Heart left ventricle (tissue), 16 donors: ENCODE measurements around the gene MINDY3. TPM values are rescaled to one million over a fixed set of nuclear protein-coding genes. Genes with fewer than 3 reads are reported as not detected.
"Not testable (repeated sequence)": the region's sequence is repeated elsewhere in the genome, so short reads cannot be mapped to it uniquely, and the experiment has no call there.

Source experiments
- ATAC-seq, 4 donors: fragments of 200-7000 bp; cut with Tn5 transposase; one replicate each; pipeline ENCODE4 v1.9.1; 2020 to 2022; ENCODE audit warnings: moderate library complexity in 4 of 4, mild to moderate bottlenecking in 3 of 4, moderate number of reproducible peaks in 1 of 4
- DNase-seq, 5 donors: peaks; one replicate each; pipeline ENCODE4 v3.0.0-alpha.2; 2020
- H3K27ac ChIP-seq, 12 donors: fragments of 200-600 bp; sonication (generic) in 4 of 12; one replicate each; pipeline versions ENCODE4 v1.5.0 to v1.8.0; 2016 to 2022; ENCODE audit warnings: mild to moderate bottlenecking in 2 of 12
- H3K27me3 ChIP-seq, 9 donors: fragments of 200-600 bp; sonication (generic) in 2 of 9; one replicate each; pipeline versions ENCODE4 v1.5.1 to v1.8.0; 2016 to 2022; ENCODE audit warnings: mild to moderate bottlenecking in 3 of 9
- H3K36me3 ChIP-seq, 9 donors: fragments of 200-600 bp; sonication (generic) in 2 of 9; one replicate each; pipeline versions ENCODE4 v1.5.0 to v1.8.0; 2018 to 2022; ENCODE audit warnings: mild to moderate bottlenecking in 2 of 9
- H3K4me1 ChIP-seq, 12 donors: fragments of 200-600 bp; sonication (generic) in 4 of 12; one replicate each; pipeline versions ENCODE4 v1.5.0 to v1.8.0; 2016 to 2022; ENCODE audit warnings: mild to moderate bottlenecking in 3 of 12
- H3K4me3 ChIP-seq, 12 donors: fragments of 200-600 bp; sonication (generic) in 4 of 12; one replicate each; pipeline versions ENCODE4 v1.5.0 to v1.8.0; 2017 to 2022; ENCODE audit warnings: mild to moderate bottlenecking in 9 of 12, moderate library complexity in 4 of 12
- H3K9me3 ChIP-seq, 12 donors: fragments of 200-600 bp; sonication (generic) in 4 of 12; one replicate each; pipeline versions ENCODE4 v1.5.0 to v1.8.0; 2016 to 2022; ENCODE audit warnings: mild to moderate bottlenecking in 1 of 12
- POLR2A ChIP-seq, 2 donors: fragments of 450-650 bp; IDR thresholded peaks; one replicate each; pipeline ENCODE4 v1.6.1; 2017; ENCODE audit warnings: antibody characterized with exemption in 2 of 2, mild to moderate bottlenecking in 2 of 2, moderate library complexity in 2 of 2
- WGBS, 4 donors: extraction: QIAGEN DNeasy Blood & Tissue Kit in 2 of 4; methylation state at CpG; one replicate each; pipeline versions ENCODE4 v1.1.5 to v1.1.7; 2013 to 2018; 5-methylcytosine and 5-hydroxymethylcytosine counted together
- intact Hi-C, 10 donors: fragments of 100-400 bp; cut with DNase I; formaldehyde crosslinking; loops; one replicate each; pipeline versions ENCODE4 v1.11.1 to v1.14.2; 2022
- polyA plus RNA-seq, 2 donors: library from polyadenylated mRNA; stranded (reverse); fragments of 200-250 nt; gene quantifications; one replicate each; pipeline ENCODE4 v1.2.3, GENCODE V29; 2013
- total RNA-seq, 9 donors: library from RNA; depleted of rRNA in 2 of 9; stranded (reverse); fragments of >200 nt in 2 of 9; fragmentation: NEBNext Ultra II Directional in 3 of 9; extraction: Animal tissue kit (Norgen Biotek cat#: 25700) in 3 of 9; gene quantifications; one replicate each; pipeline versions ENCODE4 v1.1.0 to v1.2.4, GENCODE V29; 2016 to 2023
- TF ChIP-seq, protein P1 (sequence below), 12 donors: fragments of 200-600 bp; sonication (generic) in 4 of 12; IDR thresholded peaks; one replicate each; pipeline versions ENCODE4 v1.5.0 to v1.8.0; 2018 to 2022; ENCODE audit warnings: antibody characterized with exemption in 12 of 12, mild to moderate bottlenecking in 5 of 12
- donor health status: ischemic (EF 13 %, LVEDD 7.1; RV severe dilation, severe dysfunction).
- donor health status: healthy with polysubstance abuse.
- donor health status: DM: no; HTN: yes; CAD: no.
- donor health status: DM: no; HTN: no; CAD: no.
- donor health status: ischemic (EF 25% LVEDD 6.9; RV normal size, moderate dysfunction).
- donor health status: ischemic (EF 25% LVEDD 5.7; RV mildly dilated, moderate dysfunction).
- donor health status: healthy.
- donor health status: DM: yes; HTN: yes; CAD: no.
- donor health status: ischemic (EF 35%, LVEDD 5.7; RV mildly dilated, moderate dysfunction).
- donor health status: nonischemic (EF 11% LVEDD 7.7; RV severe dilation, severe dysfunction).
- donor health status: DM: yes; HTN: yes; CAD: no.
- donor health status: PGD.
- donor health status: ischemic (EF 29% LVEDD 5.4; RV normal size, mild dysfunction).
- donor health status: nonischemic (EF 23%, LVEDD 6.1; RV moderate dilation, normal function).

Gene MINDY3
- total and polyA plus RNA-seq, 11 donors = 7.6 to 31.0 (median 21.0) TPM

DNA sequence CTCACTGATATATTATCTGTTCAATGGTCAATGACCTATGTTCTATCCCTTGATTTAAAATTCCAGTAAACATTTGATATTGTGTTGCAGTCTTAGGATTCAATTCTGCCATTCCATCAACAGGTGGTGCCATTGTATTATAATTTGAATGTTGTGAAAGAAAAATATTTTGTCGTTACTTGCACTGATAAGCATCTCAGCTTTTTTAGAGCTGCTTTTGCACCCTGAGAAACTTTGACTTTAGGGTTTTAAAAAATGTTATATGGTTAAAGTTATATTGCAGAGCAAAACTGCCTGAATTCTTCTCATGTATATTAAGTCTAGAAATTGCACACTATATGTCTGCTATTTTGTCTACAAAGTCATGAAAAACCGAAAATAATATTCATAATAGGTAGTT, 18.8 kb upstream of the MINDY3 start:
- no peak for TF ChIP-seq POLR2A (IDR thresholded peaks at IDR 0.05)
- TF ChIP-seq, protein P1, sequence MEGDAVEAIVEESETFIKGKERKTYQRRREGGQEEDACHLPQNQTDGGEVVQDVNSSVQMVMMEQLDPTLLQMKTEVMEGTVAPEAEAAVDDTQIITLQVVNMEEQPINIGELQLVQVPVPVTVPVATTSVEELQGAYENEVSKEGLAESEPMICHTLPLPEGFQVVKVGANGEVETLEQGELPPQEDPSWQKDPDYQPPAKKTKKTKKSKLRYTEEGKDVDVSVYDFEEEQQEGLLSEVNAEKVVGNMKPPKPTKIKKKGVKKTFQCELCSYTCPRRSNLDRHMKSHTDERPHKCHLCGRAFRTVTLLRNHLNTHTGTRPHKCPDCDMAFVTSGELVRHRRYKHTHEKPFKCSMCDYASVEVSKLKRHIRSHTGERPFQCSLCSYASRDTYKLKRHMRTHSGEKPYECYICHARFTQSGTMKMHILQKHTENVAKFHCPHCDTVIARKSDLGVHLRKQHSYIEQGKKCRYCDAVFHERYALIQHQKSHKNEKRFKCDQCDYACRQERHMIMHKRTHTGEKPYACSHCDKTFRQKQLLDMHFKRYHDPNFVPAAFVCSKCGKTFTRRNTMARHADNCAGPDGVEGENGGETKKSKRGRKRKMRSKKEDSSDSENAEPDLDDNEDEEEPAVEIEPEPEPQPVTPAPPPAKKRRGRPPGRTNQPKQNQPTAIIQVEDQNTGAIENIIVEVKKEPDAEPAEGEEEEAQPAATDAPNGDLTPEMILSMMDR (IDR thresholded peaks at IDR 0.05) = peak; percentile 38 to 68 (median 56)
- WGBS, 4 donors = 36 to 41% (median 40%) methylated on average over 2 of the region's 2 CpGs
- intact Hi-C loops = loop anchor here in 1 of 10 donors (5.0 kb wide), 1 partner anchor 1548 kb away; no protein-coding TSS in a partner anchor
- Histone ChIP-seq H3K27me3 (peaks cover 0 to 21% (median 0%) of the 10 kb centered on the region in 9 donors), H3K36me3 (no peaks in the 10 kb centered on the region), H3K9me3 (no peaks in the 10 kb centered on the region), H3K4me1 (peaks cover 0 to 3% (median 0%) of the 10 kb centered on the region in 12 donors), H3K27ac (no peak overlapping the region), H3K4me3 (no peak overlapping the region)
- no peak for DNase-seq
- ATAC-seq = no peak

DNA sequence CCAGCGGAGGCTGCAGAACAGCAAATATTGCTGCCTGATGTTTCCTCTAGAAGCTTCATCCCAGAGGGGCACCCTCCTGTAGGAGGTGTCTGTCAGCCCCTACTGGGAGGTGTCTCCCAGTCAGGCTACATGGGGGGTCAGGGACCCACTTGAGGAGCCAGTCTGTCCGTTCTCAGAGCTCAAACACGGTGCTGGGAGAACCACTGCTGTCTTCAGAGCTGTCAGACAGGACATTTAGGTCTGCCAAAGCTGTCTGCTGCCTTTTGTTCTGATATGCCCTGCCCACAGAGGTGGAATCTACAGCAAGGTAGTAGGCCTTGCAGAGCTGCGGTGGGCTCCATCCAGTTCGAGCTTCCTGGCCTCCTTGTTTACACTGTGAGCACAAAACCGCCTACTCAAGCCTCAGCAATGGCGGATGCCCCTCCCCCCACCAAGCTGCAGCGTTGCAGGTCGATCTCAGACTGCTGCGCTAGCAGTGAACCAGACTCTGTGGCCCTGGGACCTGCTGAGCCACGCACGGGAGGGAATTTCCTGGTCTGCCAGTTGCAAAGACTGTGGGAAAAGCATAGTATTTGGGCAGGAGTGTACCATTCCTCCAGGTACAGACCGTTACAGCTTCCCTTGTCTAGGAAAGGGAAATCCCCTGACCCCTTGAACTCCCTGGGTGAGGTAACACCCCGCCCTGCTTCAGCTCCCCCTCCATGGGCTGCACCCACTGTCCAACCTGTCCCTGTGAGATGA, 17.7 kb upstream of the MINDY3 start:
- H3K27ac ChIP-seq = no peak overlapping the region
- ATAC-seq (no peak), DNase-seq (no peak)
- H3K36me3 ChIP-seq = no peaks in the 10 kb centered on the region
- peaks cover 0 to 5% (median 0%) of the 10 kb centered on the region in 12 donors for H3K9me3 ChIP-seq
- TF ChIP-seq POLR2A (IDR thresholded peaks at IDR 0.05) = no peak
- TF ChIP-seq, protein P1 (IDR thresholded peaks at IDR 0.05) = no peak
- peaks cover 0 to 3% (median 0%) of the 10 kb centered on the region in 12 donors for H3K4me1 ChIP-seq
- peaks cover 0 to 21% (median 0%) of the 10 kb centered on the region in 9 donors for H3K27me3 ChIP-seq
- intact Hi-C loops = loop anchor here in 1 of 10 donors (5.0 kb wide), 1 partner anchor 1549 kb away; no protein-coding TSS in a partner anchor
- 62 to 70% (median 64%) methylated on average over 13 to 14 of the region's 14 CpGs for WGBS, 4 donors
- H3K4me3 ChIP-seq = no peak overlapping the region

DNA sequence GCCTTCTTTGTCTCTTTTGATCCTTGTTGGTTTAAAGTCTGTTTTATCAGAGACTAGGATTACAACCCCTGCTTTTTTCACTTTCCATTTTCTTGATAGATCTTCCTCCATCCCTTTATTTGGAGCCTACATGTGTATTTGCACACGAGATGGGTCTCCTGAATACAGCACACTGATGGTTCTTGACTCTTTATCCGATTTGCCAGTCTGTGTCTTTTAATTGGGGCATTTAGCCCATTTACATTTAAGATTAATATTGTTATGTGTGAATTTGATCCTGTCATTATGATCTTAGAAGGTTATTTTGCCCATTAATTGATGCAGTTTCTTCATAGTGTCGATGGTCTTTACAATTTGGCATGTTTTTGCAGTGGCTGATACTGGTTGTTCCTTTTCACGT, 16.0 kb upstream of the MINDY3 start:
- not testable (repeated sequence) for H3K9me3 ChIP-seq, DNase-seq, ATAC-seq, H3K4me3 ChIP-seq, H3K27ac ChIP-seq, H3K4me1 ChIP-seq, H3K36me3 ChIP-seq
- WGBS, 4 donors = 70 to 77% (median 75%) methylated on average over 4 of the region's 4 CpGs
- intact Hi-C loops = loop anchor here in 1 of 10 donors (5.0 kb wide), 1 partner anchor 1551 kb away; no protein-coding TSS in a partner anchor
- H3K27me3 ChIP-seq = peaks cover 0 to 26% (median 1%) of the 10 kb centered on the region in 9 donors

DNA sequence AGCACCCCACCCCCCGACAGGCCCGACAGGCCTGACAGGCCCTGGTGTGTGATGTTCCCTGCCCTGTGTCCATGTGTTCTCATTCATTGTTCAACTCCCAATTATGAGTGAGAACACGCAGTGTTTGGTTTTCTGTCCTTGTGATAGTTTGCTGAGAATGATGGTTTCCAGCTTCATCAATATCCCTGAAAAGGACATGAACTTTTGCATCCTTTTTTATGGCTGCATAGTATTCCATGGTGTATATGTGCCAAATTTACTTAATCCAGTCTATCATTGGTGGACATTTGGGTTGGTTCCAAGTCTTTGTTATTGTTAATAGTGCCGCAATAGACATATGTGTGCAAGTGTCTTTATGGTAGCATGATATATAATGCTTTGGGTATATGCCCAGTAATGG, 12.3 kb upstream of the MINDY3 start:
- WGBS, 4 donors = 95 to 97% (median 96%) methylated on average over 4 of the region's 4 CpGs

DNA sequence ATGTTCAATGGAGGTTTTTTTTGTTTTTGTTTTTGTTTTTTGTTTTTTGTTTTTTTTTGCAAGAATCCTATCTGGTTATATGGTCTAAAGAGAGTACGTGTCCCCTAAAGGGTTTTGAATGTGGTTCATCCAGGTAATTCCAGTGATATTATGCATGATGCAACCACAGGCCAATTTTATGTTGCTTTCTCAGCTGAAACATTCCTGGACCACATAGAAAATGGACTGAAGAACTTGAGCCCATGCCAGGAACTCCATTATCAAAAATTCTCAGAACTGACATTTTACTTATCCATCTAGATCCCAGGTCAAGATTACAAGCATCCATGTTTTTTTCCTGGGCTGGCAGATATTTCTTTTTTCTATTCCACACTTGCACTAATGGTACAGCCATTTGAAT, 11.5 kb upstream of the MINDY3 start:
- Histone ChIP-seq H3K9me3 (peaks cover 0 to 5% (median 0%) of the 10 kb centered on the region in 12 donors), H3K36me3 (no peaks in the 10 kb centered on the region), H3K4me3 (no peak overlapping the region), H3K27me3 (peaks cover 0 to 49% (median 4%) of the 10 kb centered on the region in 9 donors), H3K4me1 (no peaks in the 10 kb centered on the region), H3K27ac (no peak overlapping the region)
- ATAC-seq (no peak), DNase-seq (no peak)
- WGBS, 4 donors = 70 to 89% (median 81%) methylated on average over 1 of the region's 1 CpG
- intact Hi-C loops = no loop called here
- TF ChIP-seq, protein P1 (IDR thresholded peaks at IDR 0.05) = no peak
- no peak for TF ChIP-seq POLR2A (IDR thresholded peaks at IDR 0.05)

More for the DNA sequence above, 12.3 kb upstream of the MINDY3 start:
- H3K9me3 ChIP-seq, intact Hi-C loops, H3K4me3 ChIP-seq, H3K36me3 ChIP-seq, H3K4me1 ChIP-seq, ATAC-seq, H3K27ac ChIP-seq, DNase-seq: not testable (repeated sequence)
- peaks cover 0 to 43% (median 3%) of the 10 kb centered on the region in 9 donors for H3K27me3 ChIP-seq
